Stimulated activated CD4-positive, alpha-beta T cell treated with anti-CD3 and anti-CD28 coated beads, Interleukin-2, amount 100 ng/mL, for 24 hours (primary cell): ENCODE measurements around the gene MTHFSD.

ENCODE experiments used
- DNase-seq, 2 donors: peaks; one replicate each; pipeline ENCODE4 v3.0.0-alpha.2; 2020

The MTHFSD gene

GRCh38 chr16:86546638-86547013 is 8.4 kb downstream of the MTHFSD start:
- DNase-seq: no peak

- no peak for DNase-seq
Measured at GRCh38 chr16:86545954-86546637, 8.9 kb downstream of the MTHFSD start.

DNA sequence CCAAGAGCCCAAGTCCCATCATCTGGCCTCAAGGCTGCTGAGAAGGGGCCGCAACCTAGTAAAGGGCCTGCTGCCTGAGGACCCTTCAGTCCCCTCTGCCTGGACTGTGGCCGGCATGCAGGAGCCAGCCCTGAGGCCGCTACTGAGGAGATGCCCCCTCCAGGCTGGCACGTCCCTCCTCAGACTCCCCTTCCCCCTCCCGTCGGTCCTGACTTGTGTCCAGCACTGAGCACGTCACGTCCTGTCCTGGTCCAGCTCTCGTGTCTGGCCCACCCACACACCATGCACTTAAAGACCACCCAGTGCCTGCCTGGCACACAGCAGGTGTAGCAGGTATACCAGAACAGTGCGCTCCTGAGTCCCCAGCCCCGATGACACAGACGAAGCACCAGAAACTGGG is 9.6 kb downstream of the MTHFSD start:
- no peak for DNase-seq

GRCh38 chr16:86542756-86543750 is 12.0 kb downstream of the MTHFSD start:
- DNase-seq: no peak

GRCh38 chr16:86541560-86541959 is 13.5 kb downstream of the MTHFSD start:
- DNase-seq: no peak

DNA sequence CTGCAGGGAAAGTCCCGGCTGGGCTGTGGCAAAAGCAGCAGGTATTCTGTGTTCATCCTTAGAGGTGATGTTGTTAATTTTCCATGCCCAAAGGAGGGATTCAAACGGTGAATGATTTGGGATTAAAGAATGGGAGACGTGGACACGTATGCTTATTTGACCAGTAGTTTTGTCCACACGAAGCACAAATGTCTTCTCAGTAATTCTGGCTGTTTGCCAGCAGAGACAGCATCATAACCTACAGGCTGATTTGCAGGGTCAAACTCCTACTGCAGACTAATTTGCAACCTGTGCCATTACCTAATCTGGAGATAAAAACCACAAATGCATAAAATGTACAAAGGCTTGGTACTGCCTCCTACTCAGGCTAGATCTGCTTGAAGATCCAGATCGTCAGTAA is 14.1 kb downstream of the MTHFSD start:
- DNase-seq: no peak

GRCh38 chr16:86538196-86538780 is 16.7 kb downstream of the MTHFSD start:
- DNase-seq: no peak

DNA sequence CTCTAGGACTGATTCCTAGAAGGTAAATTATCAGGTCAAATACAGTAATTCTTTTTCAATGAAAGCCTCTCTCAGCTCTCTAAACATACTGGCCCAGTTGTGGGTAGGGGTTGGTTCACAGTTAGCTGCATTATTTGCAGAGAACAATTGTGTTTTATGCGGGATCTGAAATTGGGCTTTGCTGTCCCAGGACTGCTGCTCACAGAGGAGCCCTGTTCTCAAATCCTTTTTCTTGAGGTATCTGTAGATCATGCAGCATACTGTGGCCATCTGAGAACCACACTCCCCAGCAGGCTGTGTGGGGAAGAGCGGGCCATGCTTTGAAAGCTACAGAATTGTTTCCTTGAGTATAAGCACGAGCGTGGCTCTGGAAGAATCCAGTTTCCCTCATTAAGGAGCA is 17.5 kb downstream of the MTHFSD start:
- no peak for DNase-seq

GRCh38 chr16:86536621-86537020 is 18.4 kb downstream of the MTHFSD start:
- DNase-seq: no peak

DNA sequence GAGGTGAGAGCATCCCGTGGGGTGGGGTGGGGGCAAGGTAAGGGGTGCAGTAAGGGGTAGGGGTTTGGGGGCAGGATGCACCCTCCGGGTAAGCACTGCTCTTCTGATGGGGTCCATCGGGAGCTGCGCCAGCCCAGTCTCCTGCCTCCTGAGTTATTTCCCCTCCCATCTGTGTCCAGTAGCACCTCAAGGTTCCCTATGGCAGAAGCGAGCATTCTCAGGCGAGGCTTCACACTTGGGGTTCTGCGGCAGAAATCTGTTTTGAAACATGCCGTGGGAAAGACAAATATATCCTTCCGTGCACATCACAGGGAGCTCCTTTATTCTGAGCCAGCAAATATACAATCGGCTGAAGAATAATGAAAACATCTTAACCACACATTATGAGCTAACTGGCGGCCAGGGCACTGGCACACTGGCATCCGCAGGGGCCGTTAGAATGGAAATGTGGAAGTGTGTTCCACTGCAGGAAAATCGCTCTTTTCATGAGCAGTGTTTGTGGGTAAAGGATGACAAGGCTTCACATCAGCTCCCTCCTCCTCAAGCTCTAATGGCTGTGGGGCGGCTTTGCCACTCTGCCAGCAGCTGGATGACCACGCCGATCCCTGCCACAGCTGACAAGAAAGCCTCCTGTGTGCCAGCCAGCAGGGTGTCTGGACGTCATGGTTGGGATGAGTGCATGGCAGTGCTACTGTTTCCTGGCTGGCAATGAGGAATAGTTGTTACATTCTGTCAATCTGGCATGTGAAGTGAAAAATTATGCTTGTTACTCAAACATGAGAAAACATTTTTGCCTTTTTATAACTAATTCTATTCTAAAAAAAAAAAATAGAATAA is 20.0 kb downstream of the MTHFSD start:
- no peak for DNase-seq

GRCh38 chr16:86533767-86534351 is 21.2 kb downstream of the MTHFSD start:
- DNase-seq: no peak

GRCh38 chr16:86533076-86533475 is 22.0 kb downstream of the MTHFSD start:
- no peak for DNase-seq

DNA sequence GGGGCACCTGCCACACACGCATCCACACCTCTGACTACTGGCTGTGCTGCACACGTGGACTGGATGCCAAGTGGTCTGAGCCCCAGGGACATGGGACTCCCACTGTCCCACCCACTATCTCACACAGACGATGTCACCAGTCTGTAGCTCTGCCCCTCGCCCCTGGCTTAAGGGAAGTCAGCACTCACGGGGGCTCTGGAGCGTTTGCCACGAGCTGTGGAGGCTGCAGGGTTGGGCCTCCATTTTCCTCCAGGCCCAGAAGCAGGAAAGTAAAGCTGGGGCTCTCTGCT is 22.6 kb downstream of the MTHFSD start:
- DNase-seq: no peak

DNA sequence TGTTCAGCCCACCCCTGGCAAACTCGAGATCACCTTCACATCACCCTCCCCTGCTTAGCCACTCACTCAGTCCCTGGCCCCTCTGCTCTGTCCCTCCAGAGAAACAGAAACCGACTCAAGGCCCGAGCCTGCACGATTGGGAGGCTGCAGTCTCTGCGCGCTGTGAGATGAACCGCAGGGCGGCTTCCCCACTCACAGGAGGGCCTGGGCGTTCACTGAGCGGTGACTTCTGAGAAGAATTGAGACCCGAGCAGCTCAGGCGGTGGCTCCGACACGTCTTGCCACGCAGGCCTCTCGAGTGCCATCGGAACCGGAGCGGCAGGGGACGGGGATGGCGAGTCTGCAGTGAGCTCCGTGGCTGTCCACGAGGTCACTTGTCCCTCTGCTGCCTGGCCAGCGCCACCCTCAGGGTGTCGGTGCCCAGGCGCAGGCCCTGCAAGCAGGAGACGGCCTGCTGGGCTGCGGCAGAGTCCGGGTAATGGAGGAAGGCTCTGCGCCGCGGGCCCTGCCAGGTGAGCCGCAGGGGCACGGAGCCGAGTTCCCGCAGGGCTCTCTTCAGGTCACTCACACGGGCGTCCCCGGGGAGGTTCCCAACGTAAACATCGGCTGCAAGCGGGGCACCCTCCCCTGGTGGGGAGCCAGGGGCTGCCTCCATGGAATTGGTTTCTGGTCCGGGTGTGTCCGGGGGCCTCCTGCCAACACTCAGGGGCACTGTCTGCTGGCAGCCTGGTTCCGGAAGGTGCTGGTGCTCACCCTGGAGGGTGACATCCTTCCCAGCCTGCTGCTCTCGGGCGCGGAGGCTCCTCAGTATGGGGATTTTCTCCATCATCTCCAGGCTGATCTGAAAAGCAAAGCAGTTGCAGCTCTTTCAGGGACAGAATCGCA is 23.2 kb downstream of the MTHFSD start:
- DNase-seq: no peak

GRCh38 chr16:86531191-86531545 is 23.9 kb downstream of the MTHFSD start:
- DNase-seq: no peak

DNA sequence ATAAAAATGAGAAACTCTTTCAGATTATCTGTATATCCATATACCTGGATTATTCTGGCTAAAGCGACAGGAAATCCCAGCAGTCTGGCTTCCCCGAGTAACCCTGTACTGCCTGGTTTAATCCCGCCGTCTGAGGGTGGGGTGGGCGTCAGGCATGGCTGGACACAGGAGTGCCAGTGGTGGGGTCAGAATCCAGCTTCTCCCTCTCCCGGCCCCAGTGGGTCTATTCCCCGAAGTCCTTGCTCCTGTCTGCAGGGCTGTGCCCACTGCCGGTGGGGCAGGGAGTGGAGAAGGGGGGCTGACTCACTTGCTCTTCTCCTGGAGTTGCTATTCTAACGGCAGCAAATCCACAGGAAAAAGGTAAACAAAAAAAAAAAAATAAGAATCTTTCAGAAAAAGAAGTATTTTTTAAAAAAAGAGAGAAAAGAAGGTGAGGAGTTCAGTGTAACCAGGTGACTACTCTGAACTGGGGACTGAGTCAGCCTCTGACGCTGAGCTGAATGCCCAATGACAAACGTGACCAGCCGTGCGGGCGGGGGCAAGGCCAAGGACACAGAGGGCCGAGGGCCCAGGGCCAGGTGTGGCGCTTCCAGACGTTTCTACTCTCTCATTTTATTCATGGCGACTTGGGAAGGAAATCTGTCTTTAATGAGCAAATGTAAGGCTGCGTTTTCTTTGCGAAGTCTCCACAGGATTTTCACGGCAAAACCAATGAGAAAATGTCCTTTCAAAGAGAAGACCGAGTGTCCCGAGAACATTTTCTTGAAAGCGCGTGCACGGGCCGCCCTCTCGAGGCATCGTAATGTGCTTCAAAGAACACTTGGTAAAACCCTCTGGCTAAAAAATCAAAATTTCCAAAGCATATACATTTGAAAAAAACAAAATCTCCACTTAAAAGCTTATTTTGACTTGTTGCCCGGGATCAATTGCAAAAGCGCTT is 24.5 kb downstream of the MTHFSD start:
- DNase-seq: no peak

DNA sequence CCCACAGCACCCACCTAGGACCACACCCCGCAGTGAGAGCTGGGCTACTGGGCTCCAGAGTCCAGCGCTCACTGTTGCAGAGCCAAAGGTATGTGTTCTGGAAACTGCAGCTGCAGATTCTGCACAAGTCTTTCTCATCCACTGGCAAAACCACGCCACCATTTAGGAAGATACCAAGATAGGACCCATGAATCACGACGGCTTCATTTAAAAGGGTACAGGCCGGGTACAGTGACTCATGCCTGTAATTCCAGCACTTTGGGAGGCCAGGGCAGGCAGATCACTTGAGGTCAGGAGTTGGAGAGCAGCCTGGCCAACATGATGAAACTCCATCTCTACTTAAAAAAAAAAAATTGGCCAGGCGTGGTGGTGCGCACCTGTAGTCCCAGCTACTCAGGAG is 25.9 kb downstream of the MTHFSD start:
- no peak for DNase-seq

GRCh38 chr16:86528061-86528929 is 26.7 kb downstream of the MTHFSD start:
- DNase-seq: no peak

- DNase-seq: no peak
Measured at GRCh38 chr16:86527366-86527765, 27.7 kb downstream of the MTHFSD start.

DNA sequence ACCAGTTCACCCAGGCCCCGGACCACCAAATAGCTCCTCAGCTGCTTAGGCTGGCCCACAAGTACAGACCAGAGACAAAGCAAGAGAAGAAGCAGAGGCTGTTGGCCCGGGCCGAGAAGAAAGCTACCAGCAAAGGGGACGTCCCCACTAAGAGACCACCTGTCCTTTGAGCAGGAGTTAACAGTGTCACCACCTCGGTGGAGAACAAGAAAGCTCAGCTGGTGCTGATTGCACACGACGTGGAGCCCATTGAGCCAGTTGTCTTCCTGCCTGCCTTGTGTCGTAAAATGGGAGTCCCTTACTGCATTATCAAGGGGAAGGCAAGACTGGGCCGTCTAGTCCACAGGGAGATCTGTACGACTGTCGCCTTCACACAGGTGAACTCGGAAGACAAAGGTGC is 29.3 kb downstream of the MTHFSD start:
- no peak for DNase-seq
